ENCODE measurements around the gene DYRK4. TPM values are rescaled to one million over a fixed set of nuclear protein-coding genes. Genes with fewer than 3 reads are reported as not detected.

DYRK4 gene
- total RNA-seq, 6 experiments from 2014 or later, result 8.9 to 16.7 (median 10.6) TPM

GRCh38 chr12:4530982-4531586 is 30.9 kb upstream of the DYRK4 start:
- no peak overlapping the region for H3K27ac ChIP-seq
- H3K27me3 ChIP-seq, result no peaks in the 10 kb centered on the region
- intact Hi-C loops (cut with DNase I), result no loop called here
- TF ChIP-seq CTCF (IDR thresholded peaks at IDR 0.05) (no peak), POLR2A (IDR thresholded peaks at IDR 0.05) (no peak)
- peaks cover 0 to 23% (median 2%) of the 10 kb centered on the region in 4 donors for H3K36me3 ChIP-seq
- H3K4me3 ChIP-seq, result no peak overlapping the region
- no peak for ATAC-seq
- no peak for DNase-seq
- no peaks in the 10 kb centered on the region for H3K9me3 ChIP-seq
- WGBS (ENCODE audit: insufficient coverage, low coverage, low lambda C conversion rate, missing lambda C conversion rate), result 82% methylated on average over 6 of the region's 6 CpGs
- no peaks in the 10 kb centered on the region for H3K4me1 ChIP-seq

GRCh38 chr12:4535092-4535491 is 26.9 kb upstream of the DYRK4 start:
- Histone ChIP-seq H3K36me3 (peaks cover 0 to 19% (median 2%) of the 10 kb centered on the region in 4 donors), H3K27ac (no peak overlapping the region), H3K9me3 (no peaks in the 10 kb centered on the region), H3K4me3 (no peak overlapping the region), H3K4me1 (peaks cover 0 to 14% (median 6%) of the 10 kb centered on the region in 4 donors), H3K27me3 (no peaks in the 10 kb centered on the region)
- TF ChIP-seq POLR2A (IDR thresholded peaks at IDR 0.05), result no peak
- TF ChIP-seq CTCF (IDR thresholded peaks at IDR 0.05), result no peak
- no peak for ATAC-seq
- intact Hi-C loops (cut with DNase I), result no loop called here
- DNase-seq, result no peak
- 81% methylated on average over 4 of the region's 4 CpGs for WGBS (ENCODE audit: insufficient coverage, low coverage, low lambda C conversion rate, missing lambda C conversion rate)

GRCh38 chr12:4535871-4536270 is 26.1 kb upstream of the DYRK4 start:
- DNase-seq (no peak), ATAC-seq (no peak)
- WGBS (ENCODE audit: insufficient coverage, low coverage, low lambda C conversion rate, missing lambda C conversion rate), result 60% methylated on average over 2 of the region's 2 CpGs
- Histone ChIP-seq H3K4me3 (no peak overlapping the region), H3K4me1 (peaks cover 0 to 14% (median 6%) of the 10 kb centered on the region in 4 donors), H3K27ac (no peak overlapping the region), H3K27me3 (no peaks in the 10 kb centered on the region), H3K36me3 (peaks cover 0 to 12% (median 2%) of the 10 kb centered on the region in 4 donors), H3K9me3 (no peaks in the 10 kb centered on the region)
- no peak for TF ChIP-seq POLR2A (IDR thresholded peaks at IDR 0.05)
- no peak for TF ChIP-seq CTCF (IDR thresholded peaks at IDR 0.05)
- intact Hi-C loops (cut with DNase I), result no loop called here

- DNase-seq (peak; percentile 93 to 96 (median 96)), ATAC-seq (peak; percentile 100)
- WGBS (ENCODE audit: insufficient coverage, low coverage, low lambda C conversion rate, missing lambda C conversion rate), result 1% methylated on average over 47 of the region's 49 CpGs
- peak within 1 kb of the TSS; percentile 76 to 87 (median 87) for H3K4me3 ChIP-seq
- peaks cover 0 to 14% (median 6%) of the 10 kb centered on the region in 4 donors for H3K4me1 ChIP-seq
- H3K9me3 ChIP-seq, result no peaks in the 10 kb centered on the region
- H3K27me3 ChIP-seq, result no peaks in the 10 kb centered on the region
- peaks cover 0 to 7% (median 1%) of the 10 kb centered on the region in 4 donors for H3K36me3 ChIP-seq
- no peak for TF ChIP-seq CTCF (IDR thresholded peaks at IDR 0.05)
- TF ChIP-seq POLR2A (IDR thresholded peaks at IDR 0.05), result peak; percentile 49
- intact Hi-C loops (cut with DNase I), result no loop called here
- peak within 1 kb of the TSS; percentile 94 to 98 (median 96) for H3K27ac ChIP-seq
Observed at GRCh38 chr12:4538207-4539160, 23.5 kb upstream of the DYRK4 start, which contains the start of gene RAD51AP1. RAD51AP1 (plus strand) TSS chr12:4538890; CDS start chr12:4538940, 50 bp downstream.
